Smooth muscle cell (in vitro differentiated cells): ENCODE results near the gene TATDN2. TPM values are rescaled to one million over a fixed set of nuclear protein-coding genes. Genes with fewer than 3 reads are reported as not detected.

Experiments
- DNase-seq: peaks from one replicate; lab custom pipeline; 2025; ENCODE audit not compliant: unreplicated experiment; lab: John Stamatoyannopoulos, UW
- H2AFZ ChIP-seq: fragments of 200-600 bp; sonication (generic); 2 replicates; pipeline ENCODE4 v1.6.0; 2016; ENCODE audit warnings: antibody characterized with exemption, low read depth, mild to moderate bottlenecking
- H3F3A ChIP-seq: fragments of 200-600 bp; sonication (generic); 2 replicates; pipeline ENCODE4 v1.6.0; 2017; ENCODE audit warnings: antibody characterized with exemption, low read depth
- H3K27ac ChIP-seq: fragments of 200-600 bp; sonication (generic); 2 replicates; pipeline ENCODE4 v1.5.1; 2016; ENCODE audit warnings: low read depth, mild to moderate bottlenecking
- H3K27me3 ChIP-seq: fragments of 200-600 bp; sonication (generic); 2 replicates; pipeline ENCODE4 v1.6.1; 2016; ENCODE audit warnings: low read depth, mild to moderate bottlenecking
- H3K36me3 ChIP-seq: fragments of 200-600 bp; sonication (generic); 2 replicates; pipeline ENCODE4 v1.5.1; 2016; ENCODE audit warnings: low read depth
- H3K4me1 ChIP-seq: fragments of 200-600 bp; sonication (generic); 2 replicates; pipeline ENCODE4 v1.5.1; 2016; ENCODE audit warnings: low read depth
- H3K4me2 ChIP-seq: fragments of 200-600 bp; sonication (generic); 2 replicates; pipeline ENCODE4 v1.6.0; 2016; ENCODE audit warnings: mild to moderate bottlenecking
- H3K4me3 ChIP-seq: fragments of 200-600 bp; sonication (generic); 2 replicates; pipeline ENCODE4 v1.5.1; 2016; ENCODE audit warnings: mild to moderate bottlenecking
- H3K79me2 ChIP-seq: fragments of 200-600 bp; sonication (generic); 2 replicates; pipeline ENCODE4 v1.6.0; 2016; ENCODE audit warnings: low read depth, mild to moderate bottlenecking
- H3K9ac ChIP-seq: fragments of 200-600 bp; sonication (generic); 2 replicates; pipeline ENCODE4 v1.6.0; 2016; ENCODE audit warnings: low read depth
- H3K9me3 ChIP-seq: fragments of 200-600 bp; sonication (generic); replicated peaks from 2 replicates; pipeline ENCODE4 v1.5.1; 2016; ENCODE audit warnings: low read depth
- H4K20me1 ChIP-seq: fragments of 200-600 bp; sonication (generic); 2 replicates; pipeline ENCODE4 v1.6.0; 2016; ENCODE audit warnings: low read depth
- WGBS: methylation state at CpG from one replicate; pipeline ENCODE4 v1.1.7; 2016; ENCODE audit warnings: low lambda C conversion rate; 5-methylcytosine and 5-hydroxymethylcytosine counted together
- polyA plus RNA-seq: library from polyadenylated mRNA; unstranded; fragments of >200 nt; fragmentation: Nextera tagmentation; extraction: Ambion mirVana; gene quantifications from 2 replicates; pipeline ENCODE4 v1.2.1, GENCODE V29; 2016
- total RNA-seq: library from RNA; depleted of rRNA; stranded (reverse); fragments of >200 nt; gene quantifications from 2 replicates; pipeline ENCODE4 v1.2.3, GENCODE V29; 2014
- TF ChIP-seq, protein P1 (sequence below): fragments of 200-600 bp; sonication (generic); IDR thresholded peaks from 2 replicates; pipeline ENCODE4 v1.5.1; 2017; ENCODE audit warnings: borderline replicate concordance, mild to moderate bottlenecking, antibody characterized with exemption; ENCODE audit not compliant: insufficient read depth, poor library complexity, severe bottlenecking

Gene TATDN2
- total and polyA plus RNA-seq, 2 experiments from 2014 or later, result 3.3 to 23.6 TPM

DNA sequence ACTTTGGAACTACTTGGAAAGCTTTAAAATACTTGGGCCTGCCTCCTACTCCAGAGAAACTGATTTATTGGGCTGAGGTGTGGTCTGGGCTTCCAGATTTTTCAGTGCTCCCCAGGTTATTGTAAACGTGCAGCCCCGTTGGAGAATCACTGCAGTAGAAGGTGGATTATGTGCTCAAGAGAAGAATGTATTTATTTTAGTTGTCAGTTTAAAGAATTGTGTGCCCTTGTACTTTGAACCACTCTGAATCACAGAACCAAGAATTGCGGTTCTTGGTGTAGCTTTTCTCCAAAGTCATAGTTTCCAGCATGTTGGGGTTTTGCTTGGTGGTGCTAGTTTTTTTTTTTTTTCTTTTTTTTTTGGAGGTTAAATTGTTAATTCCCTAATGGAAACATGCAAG is 1.6 kb downstream of the TATDN2 start:
- Histone ChIP-seq H3K4me3 (peak overlapping the region; percentile 60), H2AFZ (peak overlapping the region; percentile 13), H3K9me3 (no peaks in the 10 kb centered on the region), H3K79me2 (peaks cover 37% of the 10 kb centered on the region), H3K9ac (peak overlapping the region; percentile 64), H3K27me3 (no peaks in the 10 kb centered on the region), H3K36me3 (no peaks in the 10 kb centered on the region), H3K4me2 (peak overlapping the region; percentile 87), H3F3A (peaks cover 9% of the 10 kb centered on the region), H4K20me1 (peaks cover 47% of the 10 kb centered on the region), H3K27ac (peak overlapping the region; percentile 10), H3K4me1 (peaks cover 23% of the 10 kb centered on the region)
- WGBS, result 16% methylated on average over 3 of the region's 3 CpGs
- no peak for DNase-seq
- TF ChIP-seq, protein P1, sequence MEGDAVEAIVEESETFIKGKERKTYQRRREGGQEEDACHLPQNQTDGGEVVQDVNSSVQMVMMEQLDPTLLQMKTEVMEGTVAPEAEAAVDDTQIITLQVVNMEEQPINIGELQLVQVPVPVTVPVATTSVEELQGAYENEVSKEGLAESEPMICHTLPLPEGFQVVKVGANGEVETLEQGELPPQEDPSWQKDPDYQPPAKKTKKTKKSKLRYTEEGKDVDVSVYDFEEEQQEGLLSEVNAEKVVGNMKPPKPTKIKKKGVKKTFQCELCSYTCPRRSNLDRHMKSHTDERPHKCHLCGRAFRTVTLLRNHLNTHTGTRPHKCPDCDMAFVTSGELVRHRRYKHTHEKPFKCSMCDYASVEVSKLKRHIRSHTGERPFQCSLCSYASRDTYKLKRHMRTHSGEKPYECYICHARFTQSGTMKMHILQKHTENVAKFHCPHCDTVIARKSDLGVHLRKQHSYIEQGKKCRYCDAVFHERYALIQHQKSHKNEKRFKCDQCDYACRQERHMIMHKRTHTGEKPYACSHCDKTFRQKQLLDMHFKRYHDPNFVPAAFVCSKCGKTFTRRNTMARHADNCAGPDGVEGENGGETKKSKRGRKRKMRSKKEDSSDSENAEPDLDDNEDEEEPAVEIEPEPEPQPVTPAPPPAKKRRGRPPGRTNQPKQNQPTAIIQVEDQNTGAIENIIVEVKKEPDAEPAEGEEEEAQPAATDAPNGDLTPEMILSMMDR, result no peak

DNA sequence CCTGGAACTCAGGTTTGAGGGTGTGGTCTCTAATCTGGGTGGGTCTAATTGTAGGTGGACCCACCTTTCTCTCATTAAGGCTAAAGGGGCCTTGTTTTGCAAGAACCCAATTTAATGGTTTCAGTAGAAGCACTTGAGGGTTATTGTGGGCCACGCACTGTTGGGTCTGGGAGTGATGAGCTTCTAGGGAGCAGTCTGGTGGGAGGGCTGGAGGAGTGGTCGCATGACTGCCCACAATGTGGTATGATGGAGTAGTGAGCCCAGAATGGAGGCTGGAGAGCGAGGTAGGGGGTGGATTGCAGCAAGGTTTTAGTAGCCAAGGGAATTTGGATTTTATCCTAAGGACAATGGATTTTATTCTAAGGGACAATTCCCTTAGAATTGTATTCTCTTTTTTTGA is 2.7 kb downstream of the TATDN2 start:
- Histone ChIP-seq H3K36me3 (no peaks in the 10 kb centered on the region), H3K4me1 (peaks cover 23% of the 10 kb centered on the region), H3K4me3 (peak overlapping the region; percentile 60), H3K4me2 (peak overlapping the region; percentile 87), H3K9me3 (no peaks in the 10 kb centered on the region), H3K79me2 (peaks cover 44% of the 10 kb centered on the region), H3K27me3 (no peaks in the 10 kb centered on the region), H2AFZ (no peak overlapping the region), H3K27ac (no peak overlapping the region), H3K9ac (no peak overlapping the region), H4K20me1 (peaks cover 56% of the 10 kb centered on the region), H3F3A (peaks cover 9% of the 10 kb centered on the region)
- 94% methylated on average over 3 of the region's 3 CpGs for WGBS
- no peak for DNase-seq
- TF ChIP-seq, protein P1, result no peak

DNA sequence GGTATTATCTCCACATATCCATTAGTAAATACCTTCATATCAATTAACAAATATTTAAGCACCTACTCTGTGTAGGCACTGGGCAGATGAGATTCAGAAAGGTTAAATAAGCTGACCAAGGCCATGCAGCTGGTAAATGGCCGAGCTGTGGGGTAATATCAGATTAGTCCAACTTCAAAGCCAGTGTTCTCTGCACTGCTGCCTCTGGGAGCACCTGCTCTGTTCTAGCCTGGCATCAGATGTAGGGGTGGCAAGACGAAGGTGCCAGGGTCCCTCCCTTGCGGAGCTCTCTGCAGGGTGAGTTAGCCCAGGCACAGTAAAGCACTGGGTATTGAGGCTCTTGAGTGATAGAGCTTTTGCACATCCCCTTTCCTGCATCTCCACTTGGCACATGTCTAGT is 5.5 kb downstream of the TATDN2 start:
- H3K9me3 ChIP-seq, result no peaks in the 10 kb centered on the region
- H3K4me3 ChIP-seq, result no peak overlapping the region
- WGBS, result 99% methylated on average over 3 of the region's 3 CpGs
- H3K36me3 ChIP-seq, result no peaks in the 10 kb centered on the region
- no peak overlapping the region for H3K27ac ChIP-seq
- H3K79me2 ChIP-seq, result peaks cover 54% of the 10 kb centered on the region
- H3K4me1 ChIP-seq, result peaks cover 23% of the 10 kb centered on the region
- no peak for DNase-seq
- no peak overlapping the region for H3K4me2 ChIP-seq
- TF ChIP-seq, protein P1, result no peak
- no peak overlapping the region for H2AFZ ChIP-seq
- H3K27me3 ChIP-seq, result no peaks in the 10 kb centered on the region
- no peak overlapping the region for H3K9ac ChIP-seq
- H4K20me1 ChIP-seq, result peaks cover 81% of the 10 kb centered on the region
- H3F3A ChIP-seq, result peaks cover 9% of the 10 kb centered on the region

DNA sequence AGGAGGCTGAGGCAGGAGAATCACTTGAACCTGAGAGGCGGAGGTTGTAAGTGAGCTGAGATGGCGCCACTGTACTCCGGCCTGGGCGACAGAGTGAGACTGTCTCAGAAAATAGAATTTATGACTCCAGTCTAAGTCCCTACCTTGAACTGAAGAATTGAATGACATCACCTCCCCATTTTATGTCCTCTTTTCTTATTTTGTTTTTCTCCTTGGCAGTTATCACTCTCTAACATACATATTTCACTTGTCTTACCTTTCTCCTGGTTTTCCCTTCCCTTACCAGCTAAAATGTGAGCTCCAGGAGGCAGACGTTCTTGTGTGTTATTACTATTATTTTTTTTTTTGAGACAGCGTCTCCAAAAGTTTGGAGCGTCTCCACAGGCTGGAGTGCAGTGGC is 7.6 kb downstream of the TATDN2 start:
- no peak overlapping the region for H3K9ac ChIP-seq
- no peak overlapping the region for H3K27ac ChIP-seq
- DNase-seq, result no peak
- peaks cover 42% of the 10 kb centered on the region for H3K79me2 ChIP-seq
- H3K4me1 ChIP-seq, result peaks cover 4% of the 10 kb centered on the region
- H3K4me2 ChIP-seq, result no peak overlapping the region
- no peaks in the 10 kb centered on the region for H3K9me3 ChIP-seq
- H2AFZ ChIP-seq, result no peak overlapping the region
- H3F3A ChIP-seq, result no peaks in the 10 kb centered on the region
- TF ChIP-seq, protein P1, result no peak
- H3K4me3 ChIP-seq, result no peak overlapping the region
- 95% methylated on average over 7 of the region's 7 CpGs for WGBS
- H3K27me3 ChIP-seq, result no peaks in the 10 kb centered on the region
- peaks cover 85% of the 10 kb centered on the region for H4K20me1 ChIP-seq
- peaks cover 7% of the 10 kb centered on the region for H3K36me3 ChIP-seq
